HCT116 (cell line): ENCODE results near the gene LNPK. TPM values are rescaled to one million over a fixed set of nuclear protein-coding genes. Genes with fewer than 3 reads are reported as not detected.
A peak's percentile ranks its signal among the peaks of the same experiment; 100 is the strongest.

Source experiments
- ATAC-seq: fragments of 200-7000 bp; cut with Tn5 transposase; 2 replicates; pipeline ENCODE4 v1.9.1; 2020; ENCODE audit warnings: mild to moderate bottlenecking, moderate library complexity
- Bru-seq: library from RNA; stranded (reverse); fragments of 400-500 nt; gene quantifications from one replicate; lab custom pipeline; 2021; lab: Mats Ljungman, UMichigan
- BruChase-seq, 2 experiments: library from RNA; stranded (reverse); fragments of 400-500 nt; gene quantifications; one replicate each; lab custom pipeline; 2021; lab: Mats Ljungman, UMichigan
- BruUV-seq: library from RNA; stranded (reverse); fragments of 400-500 nt; replicated peaks from 2 replicates; lab custom pipeline; 2021; lab: Mats Ljungman, UMichigan
- CTCF ChIA-PET: fragments of 300-600 bp; sonication (Branson Sonifier 250); formaldehyde crosslinking; loops from one replicate; lab custom pipeline; 2021; ENCODE audit warnings: antibody characterized with exemption; lab: Charles Lee
- POLR2A ChIA-PET: fragments of 300-600, 350-600 bp; sonication (Branson Sonifier 250); formaldehyde crosslinking; loops from one replicate; lab custom pipeline; 2021; ENCODE audit warnings: antibody characterized with exemption; lab: Charles Lee
- RAD21 ChIA-PET, 2 experiments: fragments of 300-600 bp; sonication (Branson Sonifier 250); formaldehyde crosslinking; loops; one replicate each; lab custom pipeline; 2023; ENCODE audit warnings: low total read pairs in 2 of 2; ENCODE audit not compliant: uncharacterized antibody in 2 of 2, unreplicated experiment in 2 of 2, low non-redundant PET in 1 of 2; lab: Charles Lee
- DNase-seq: peaks from one replicate; pipeline ENCODE4 v3.0.0-alpha.2; 2010; ENCODE audit warnings: low read depth, low spot score
- H2AFZ ChIP-seq: fragments of 200-600 bp; shearing (Covaris generic), sonication (generic); 2 replicates; pipeline ENCODE4 v1.6.1; 2017; ENCODE audit warnings: low read depth, mixed run types, mixed read lengths, antibody characterized with exemption, low read length; ENCODE audit not compliant: poor library complexity, severe bottlenecking
- H3K27ac ChIP-seq: 2 replicates; pipeline ENCODE4 v1.5.1; 2012; ENCODE audit warnings: low read depth, low read length
- H3K27me3 ChIP-seq: fragments of 200-600 bp; sonication (generic); 2 replicates; pipeline ENCODE4 v1.6.1; 2016; ENCODE audit warnings: mixed run types, low read length, mixed read lengths; ENCODE audit not compliant: insufficient read depth
- H3K36me3 ChIP-seq, 2 experiments: fragments of 200-500 bp in 1 of 2; fragments of 200-600 bp in 1 of 2; sonication (Bioruptor generic) in 1 of 2; sonication (generic) in 1 of 2; 2 replicates each; pipeline versions ENCODE4 v1.5.1 to v1.6.1; 2014 to 2016; ENCODE audit warnings: low read length in 2 of 2, inconsistent platforms in 1 of 2, mixed read lengths in 1 of 2, mixed run types in 1 of 2; ENCODE audit not compliant: insufficient read depth in 2 of 2, control insufficient read depth in 1 of 2
- H3K4me1 ChIP-seq, 2 experiments: fragments of 200-600 bp in 1 of 2; sonication (generic) in 1 of 2; 2 replicates each; pipeline versions ENCODE4 v1.5.1 to v1.6.1; 2012 to 2017; ENCODE audit warnings: low read length in 2 of 2, inconsistent platforms in 1 of 2, mild to moderate bottlenecking in 1 of 2, mixed read lengths in 1 of 2, mixed run types in 1 of 2, moderate library complexity in 1 of 2; ENCODE audit not compliant: insufficient read depth in 2 of 2, control insufficient read depth in 1 of 2
- H3K4me2 ChIP-seq: fragments of 200-600 bp; sonication (generic); 2 replicates; pipeline ENCODE4 v1.6.1; 2017; ENCODE audit warnings: mixed run types, low read length, mixed read lengths
- H3K4me3 ChIP-seq, 2 experiments: fragments of 200-600 bp in 1 of 2; sonication (generic) in 1 of 2; replicated peaks in 1 of 2; 2 replicates each; pipeline ENCODE4 v1.5.1; 2011 to 2016; ENCODE audit warnings: low read length in 2 of 2, control low read depth in 1 of 2, low read depth in 1 of 2, mild to moderate bottlenecking in 1 of 2, mixed read lengths in 1 of 2, mixed run types in 1 of 2
- H3K79me2 ChIP-seq: fragments of 200-600 bp; sonication (generic); 2 replicates; pipeline ENCODE4 v1.6.1; 2017; ENCODE audit warnings: mild to moderate bottlenecking, mixed run types, low read length, moderate library complexity, mixed read lengths; ENCODE audit not compliant: insufficient read depth
- H3K9ac ChIP-seq: fragments of 200-600 bp; sonication (generic); 2 replicates; pipeline ENCODE4 v1.6.1; 2016; ENCODE audit warnings: low read length, mixed read lengths
- H3K9me2 ChIP-seq: fragments of 200-600 bp; sonication (generic), shearing (Covaris generic); 2 replicates; pipeline ENCODE4 v1.6.1; 2017; ENCODE audit warnings: mixed run types, mild to moderate bottlenecking, moderate library complexity; ENCODE audit not compliant: insufficient read depth
- H3K9me3 ChIP-seq, 2 experiments: fragments of 200-500 bp in 1 of 2; fragments of 200-600 bp in 1 of 2; sonication (Bioruptor generic) in 1 of 2; sonication (generic) in 1 of 2; 2 replicates each; pipeline ENCODE4 v1.6.1; 2014 to 2017; ENCODE audit warnings: low read length in 2 of 2, mixed read lengths in 2 of 2, inconsistent platforms in 1 of 2, low read depth in 1 of 2, mild to moderate bottlenecking in 1 of 2, mixed run types in 1 of 2, moderate library complexity in 1 of 2; ENCODE audit not compliant: control insufficient read depth in 1 of 2, insufficient read depth in 1 of 2
- H4K20me1 ChIP-seq: fragments of 200-600 bp; sonication (generic), shearing (Covaris generic); 2 replicates; pipeline ENCODE4 v1.6.1; 2017; ENCODE audit warnings: mixed run types, mild to moderate bottlenecking, moderate library complexity; ENCODE audit not compliant: insufficient read depth
- ELF1 ChIP-seq: IDR thresholded peaks from 2 replicates; pipeline ENCODE4 v1.6.1; 2012; ENCODE audit warnings: low read depth, borderline replicate concordance
- EZH2 ChIP-seq: fragments of 200-600 bp; sonication (generic); IDR thresholded peaks from 2 replicates; pipeline ENCODE4 v1.6.1; 2017; ENCODE audit warnings: antibody characterized with exemption, mixed run types
- EZH2phosphoT487 ChIP-seq: fragments of 200-600 bp; IDR thresholded peaks from 2 replicates; pipeline ENCODE4 v1.6.1; 2018; ENCODE audit warnings: antibody characterized with exemption, borderline replicate concordance
- JUND ChIP-seq: IDR thresholded peaks from 2 replicates; pipeline ENCODE4 v1.6.1; 2012
- POLR2A ChIP-seq: IDR thresholded peaks from 2 replicates; pipeline ENCODE4 v1.7.0; 2011; ENCODE audit warnings: borderline replicate concordance; ENCODE audit not compliant: insufficient read depth, insufficient read length; ENCODE audit errors: extremely low read depth
- POLR2AphosphoS5 ChIP-seq: IDR thresholded peaks from 2 replicates; pipeline ENCODE4 v1.6.1; 2011; ENCODE audit warnings: mild to moderate bottlenecking, low read depth, low read length, moderate library complexity
- RAD21 ChIP-seq: IDR thresholded peaks from 2 replicates; pipeline ENCODE4 v1.6.1; 2012; ENCODE audit warnings: low read depth, mild to moderate bottlenecking
- SIN3A ChIP-seq: IDR thresholded peaks from 2 replicates; pipeline ENCODE4 v1.6.1; 2012; ENCODE audit warnings: low read depth
- SP1 ChIP-seq: IDR thresholded peaks from 2 replicates; pipeline ENCODE4 v1.6.1; 2012; ENCODE audit warnings: low read depth
- YY1 ChIP-seq: IDR thresholded peaks from 2 replicates; pipeline ENCODE4 v1.6.1; 2011; ENCODE audit warnings: low read length, low read depth, moderate library complexity, mild to moderate bottlenecking; ENCODE audit not compliant: insufficient replicate concordance; ENCODE audit errors: extremely low read depth
- ZFX ChIP-seq: fragments of 450-650 bp; IDR thresholded peaks from 2 replicates; pipeline ENCODE4 v1.6.1; 2017
- ZNF274 ChIP-seq: fragments of 200-500 bp; sonication (Bioruptor generic); IDR thresholded peaks from 2 replicates; pipeline ENCODE4 v1.6.1; 2014; ENCODE audit warnings: mild to moderate bottlenecking, low read depth, low read length, inconsistent platforms
- intact Hi-C: fragments of 100-400 bp; cut with micrococcal nuclease; formaldehyde crosslinking; loops from 2 replicates; pipeline ENCODE4 v1.10.0; 2022
- long read RNA-seq: library from polyadenylated mRNA; unstranded; transcript quantifications from one replicate; pipeline ENCODE4 v2.0.0, GENCODE V29; 2021; ENCODE audit not compliant: unreplicated experiment
- polyA plus RNA-seq: library from polyadenylated mRNA; unstranded; fragments of >200 nt; gene quantifications from 2 replicates; pipeline ENCODE4 v1.2.1, GENCODE V29; 2012; ENCODE audit warnings: missing spikeins
- total RNA-seq: library from RNA; stranded (reverse); gene quantifications from one replicate; pipeline ENCODE4 v1.2.1, GENCODE V29; 2021; ENCODE audit not compliant: unreplicated experiment
- TF ChIP-seq, protein P1 (sequence below): IDR thresholded peaks from 2 replicates; pipeline ENCODE4 v1.6.1; 2011; ENCODE audit warnings: mild to moderate bottlenecking, low read length, moderate library complexity; ENCODE audit not compliant: insufficient replicate concordance; ENCODE audit errors: extremely low read depth
- TF ChIP-seq, protein P2 (sequence below): IDR thresholded peaks from 2 replicates; pipeline ENCODE4 v1.6.1; 2012; ENCODE audit warnings: low read depth
- TF ChIP-seq, protein P3 (sequence below): IDR thresholded peaks from 2 replicates; pipeline ENCODE4 v1.6.1; 2012

Gene LNPK, protein sequence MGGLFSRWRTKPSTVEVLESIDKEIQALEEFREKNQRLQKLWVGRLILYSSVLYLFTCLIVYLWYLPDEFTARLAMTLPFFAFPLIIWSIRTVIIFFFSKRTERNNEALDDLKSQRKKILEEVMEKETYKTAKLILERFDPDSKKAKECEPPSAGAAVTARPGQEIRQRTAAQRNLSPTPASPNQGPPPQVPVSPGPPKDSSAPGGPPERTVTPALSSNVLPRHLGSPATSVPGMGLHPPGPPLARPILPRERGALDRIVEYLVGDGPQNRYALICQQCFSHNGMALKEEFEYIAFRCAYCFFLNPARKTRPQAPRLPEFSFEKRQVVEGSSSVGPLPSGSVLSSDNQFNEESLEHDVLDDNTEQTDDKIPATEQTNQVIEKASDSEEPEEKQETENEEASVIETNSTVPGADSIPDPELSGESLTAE
- total RNA-seq (22.3 TPM), Bru-seq, nascent RNA (percentile 57 among the genes with signal in this experiment), BruChase-seq, experiment 1, labeled RNA remaining after a 6-hour chase (percentile 76 among the genes with signal in this experiment), BruChase-seq, experiment 2, labeled RNA remaining after a 2-hour chase (percentile 67 among the genes with signal in this experiment)
- polyA plus RNA-seq: 4.8 and 7.4 TPM in 2 replicates
- long read RNA-seq, full-length matches to known transcripts: 16 of 38 reads
- long read RNA-seq, partial matches to known transcripts: 4 of 38 reads
- long read RNA-seq, other reads (novel, unspliced or antisense): 18 of 38 reads

DNA sequence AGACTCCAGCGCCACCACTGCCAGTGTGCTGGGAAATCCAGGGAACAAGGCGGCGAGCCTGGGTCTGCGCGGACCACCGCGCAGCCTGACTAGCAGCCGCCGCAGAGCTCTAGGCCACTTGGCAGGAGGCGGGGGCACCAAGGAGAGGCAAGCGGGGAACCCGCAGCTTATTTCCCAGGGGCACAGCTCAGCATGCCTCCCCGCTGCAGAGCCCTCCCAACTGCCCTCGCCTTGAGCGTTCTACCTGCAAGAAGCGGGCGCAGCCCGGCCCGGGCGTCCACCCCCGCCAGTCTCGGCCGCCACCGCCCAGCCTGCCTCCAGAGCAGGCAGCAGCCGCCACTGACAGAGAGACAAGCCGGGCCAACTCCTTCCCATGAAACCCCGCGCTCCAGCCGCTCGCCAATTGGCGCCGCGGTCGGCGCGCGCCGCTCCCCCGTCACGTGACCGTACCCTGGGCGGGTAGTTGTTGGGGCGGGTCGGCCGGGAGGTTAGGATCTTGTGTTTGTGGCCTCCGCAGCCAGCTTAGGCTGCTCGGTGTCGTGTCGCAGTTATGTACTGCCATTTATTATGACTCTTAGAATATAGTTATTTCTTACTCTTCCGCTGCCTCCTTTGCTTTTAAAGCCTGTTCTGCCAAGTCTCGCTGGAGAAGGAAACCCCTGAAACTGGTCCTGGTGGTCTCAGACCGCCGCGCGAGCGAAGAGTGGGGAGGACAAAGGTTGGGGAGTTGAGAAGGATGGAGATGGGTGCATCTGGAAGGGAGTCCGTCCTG lies at the start of gene LNPK:
Gene LNPK (minus strand): TSS at position 352 of the 772 bp plus-strand sequence. CDS start 6,683 bp downstream, outside the sequence.
- Histone ChIP-seq H3K27ac (peak within 1 kb of the TSS; percentile 59), H3K9me2 (no peaks in the 10 kb centered on the region), H3K9me3 (no peaks in the 10 kb centered on the region), H3K4me3 (peak within 1 kb of the TSS; percentile 78 to 96), H3K4me2 (peak within 1 kb of the TSS; percentile 90), H4K20me1 (no peaks in the 10 kb centered on the region), H2AFZ (peak within 1 kb of the TSS; percentile 89), H3K36me3 (no peaks in the 10 kb centered on the region), H3K4me1 (peaks cover 6 to 13% of the 10 kb centered on the region in 2 experiments; a peak in 3 of 4 replicates), H3K79me2 (peaks cover 27% of the 10 kb centered on the region), H3K27me3 (no peaks in the 10 kb centered on the region), H3K9ac (peak within 1 kb of the TSS; percentile 74)
- ChIA-PET RAD21 (interaction anchor here in 1 of 2 experiments (0.6 kb wide), 1 partner anchor 261 kb away, joined by 5 read pairs; no protein-coding TSS in a partner anchor), POLR2A (interaction anchor here (1.2 kb wide), 1 partner anchor 53 kb away, joined by 3 read pairs; no protein-coding TSS in a partner anchor), CTCF (no interaction called here)
- peak; percentile 55 for DNase-seq
- intact Hi-C loops: no loop called here
- peak; percentile 95 for ATAC-seq
- BruUV-seq: no TSS peak
- peak; percentile 77 for TF ChIP-seq POLR2A
- TF ChIP-seq YY1: peak; percentile 11
- TF ChIP-seq JUND: no peak
- no peak for TF ChIP-seq ELF1
- no peak for TF ChIP-seq RAD21
- TF ChIP-seq, protein P1, sequence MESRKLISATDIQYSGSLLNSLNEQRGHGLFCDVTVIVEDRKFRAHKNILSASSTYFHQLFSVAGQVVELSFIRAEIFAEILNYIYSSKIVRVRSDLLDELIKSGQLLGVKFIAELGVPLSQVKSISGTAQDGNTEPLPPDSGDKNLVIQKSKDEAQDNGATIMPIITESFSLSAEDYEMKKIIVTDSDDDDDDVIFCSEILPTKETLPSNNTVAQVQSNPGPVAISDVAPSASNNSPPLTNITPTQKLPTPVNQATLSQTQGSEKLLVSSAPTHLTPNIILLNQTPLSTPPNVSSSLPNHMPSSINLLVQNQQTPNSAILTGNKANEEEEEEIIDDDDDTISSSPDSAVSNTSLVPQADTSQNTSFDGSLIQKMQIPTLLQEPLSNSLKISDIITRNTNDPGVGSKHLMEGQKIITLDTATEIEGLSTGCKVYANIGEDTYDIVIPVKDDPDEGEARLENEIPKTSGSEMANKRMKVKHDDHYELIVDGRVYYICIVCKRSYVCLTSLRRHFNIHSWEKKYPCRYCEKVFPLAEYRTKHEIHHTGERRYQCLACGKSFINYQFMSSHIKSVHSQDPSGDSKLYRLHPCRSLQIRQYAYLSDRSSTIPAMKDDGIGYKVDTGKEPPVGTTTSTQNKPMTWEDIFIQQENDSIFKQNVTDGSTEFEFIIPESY: no peak
- peak; percentile 66 for TF ChIP-seq ZFX
- no peak for TF ChIP-seq EZH2
- TF ChIP-seq EZH2phosphoT487: no peak
- no peak for TF ChIP-seq ZNF274
- TF ChIP-seq, protein P2, sequence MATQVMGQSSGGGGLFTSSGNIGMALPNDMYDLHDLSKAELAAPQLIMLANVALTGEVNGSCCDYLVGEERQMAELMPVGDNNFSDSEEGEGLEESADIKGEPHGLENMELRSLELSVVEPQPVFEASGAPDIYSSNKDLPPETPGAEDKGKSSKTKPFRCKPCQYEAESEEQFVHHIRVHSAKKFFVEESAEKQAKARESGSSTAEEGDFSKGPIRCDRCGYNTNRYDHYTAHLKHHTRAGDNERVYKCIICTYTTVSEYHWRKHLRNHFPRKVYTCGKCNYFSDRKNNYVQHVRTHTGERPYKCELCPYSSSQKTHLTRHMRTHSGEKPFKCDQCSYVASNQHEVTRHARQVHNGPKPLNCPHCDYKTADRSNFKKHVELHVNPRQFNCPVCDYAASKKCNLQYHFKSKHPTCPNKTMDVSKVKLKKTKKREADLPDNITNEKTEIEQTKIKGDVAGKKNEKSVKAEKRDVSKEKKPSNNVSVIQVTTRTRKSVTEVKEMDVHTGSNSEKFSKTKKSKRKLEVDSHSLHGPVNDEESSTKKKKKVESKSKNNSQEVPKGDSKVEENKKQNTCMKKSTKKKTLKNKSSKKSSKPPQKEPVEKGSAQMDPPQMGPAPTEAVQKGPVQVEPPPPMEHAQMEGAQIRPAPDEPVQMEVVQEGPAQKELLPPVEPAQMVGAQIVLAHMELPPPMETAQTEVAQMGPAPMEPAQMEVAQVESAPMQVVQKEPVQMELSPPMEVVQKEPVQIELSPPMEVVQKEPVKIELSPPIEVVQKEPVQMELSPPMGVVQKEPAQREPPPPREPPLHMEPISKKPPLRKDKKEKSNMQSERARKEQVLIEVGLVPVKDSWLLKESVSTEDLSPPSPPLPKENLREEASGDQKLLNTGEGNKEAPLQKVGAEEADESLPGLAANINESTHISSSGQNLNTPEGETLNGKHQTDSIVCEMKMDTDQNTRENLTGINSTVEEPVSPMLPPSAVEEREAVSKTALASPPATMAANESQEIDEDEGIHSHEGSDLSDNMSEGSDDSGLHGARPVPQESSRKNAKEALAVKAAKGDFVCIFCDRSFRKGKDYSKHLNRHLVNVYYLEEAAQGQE: no peak
- TF ChIP-seq SP1: no peak
- peak; percentile 64 for TF ChIP-seq SIN3A
- TF ChIP-seq POLR2AphosphoS5: peak; percentile 92
- TF ChIP-seq, protein P3, sequence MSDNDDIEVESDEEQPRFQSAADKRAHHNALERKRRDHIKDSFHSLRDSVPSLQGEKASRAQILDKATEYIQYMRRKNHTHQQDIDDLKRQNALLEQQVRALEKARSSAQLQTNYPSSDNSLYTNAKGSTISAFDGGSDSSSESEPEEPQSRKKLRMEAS: peak; percentile 76
